Measurements from ENCODE around the gene GREB1L.

The GREB1L gene

DNA sequence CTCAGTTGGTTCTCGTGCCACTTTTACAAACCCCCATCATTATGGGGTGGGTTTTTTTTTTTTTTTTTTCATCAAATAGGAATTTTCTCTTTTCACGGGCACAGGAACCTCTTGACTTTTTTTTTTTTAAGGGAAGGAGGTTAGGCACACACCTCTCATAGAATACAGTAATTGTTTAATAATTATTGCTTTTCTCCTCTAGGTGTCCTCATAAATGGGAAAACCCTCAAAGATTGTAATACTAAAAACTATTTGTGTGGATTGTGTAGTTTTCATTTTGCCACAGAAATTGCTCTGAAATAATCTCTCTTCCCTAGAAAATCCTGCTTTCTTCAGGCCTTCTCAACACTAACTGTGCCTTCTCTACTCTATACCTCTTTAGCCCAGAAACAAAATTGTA, 147.3 kb downstream of the GREB1L start:
- TF ChIP-seq ZFX (IDR thresholded peaks at IDR 0.05): no peak
- TF ChIP-seq, protein P1, sequence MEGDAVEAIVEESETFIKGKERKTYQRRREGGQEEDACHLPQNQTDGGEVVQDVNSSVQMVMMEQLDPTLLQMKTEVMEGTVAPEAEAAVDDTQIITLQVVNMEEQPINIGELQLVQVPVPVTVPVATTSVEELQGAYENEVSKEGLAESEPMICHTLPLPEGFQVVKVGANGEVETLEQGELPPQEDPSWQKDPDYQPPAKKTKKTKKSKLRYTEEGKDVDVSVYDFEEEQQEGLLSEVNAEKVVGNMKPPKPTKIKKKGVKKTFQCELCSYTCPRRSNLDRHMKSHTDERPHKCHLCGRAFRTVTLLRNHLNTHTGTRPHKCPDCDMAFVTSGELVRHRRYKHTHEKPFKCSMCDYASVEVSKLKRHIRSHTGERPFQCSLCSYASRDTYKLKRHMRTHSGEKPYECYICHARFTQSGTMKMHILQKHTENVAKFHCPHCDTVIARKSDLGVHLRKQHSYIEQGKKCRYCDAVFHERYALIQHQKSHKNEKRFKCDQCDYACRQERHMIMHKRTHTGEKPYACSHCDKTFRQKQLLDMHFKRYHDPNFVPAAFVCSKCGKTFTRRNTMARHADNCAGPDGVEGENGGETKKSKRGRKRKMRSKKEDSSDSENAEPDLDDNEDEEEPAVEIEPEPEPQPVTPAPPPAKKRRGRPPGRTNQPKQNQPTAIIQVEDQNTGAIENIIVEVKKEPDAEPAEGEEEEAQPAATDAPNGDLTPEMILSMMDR (conservative IDR thresholded peaks at IDR 0.05): peak; percentile 53

DNA sequence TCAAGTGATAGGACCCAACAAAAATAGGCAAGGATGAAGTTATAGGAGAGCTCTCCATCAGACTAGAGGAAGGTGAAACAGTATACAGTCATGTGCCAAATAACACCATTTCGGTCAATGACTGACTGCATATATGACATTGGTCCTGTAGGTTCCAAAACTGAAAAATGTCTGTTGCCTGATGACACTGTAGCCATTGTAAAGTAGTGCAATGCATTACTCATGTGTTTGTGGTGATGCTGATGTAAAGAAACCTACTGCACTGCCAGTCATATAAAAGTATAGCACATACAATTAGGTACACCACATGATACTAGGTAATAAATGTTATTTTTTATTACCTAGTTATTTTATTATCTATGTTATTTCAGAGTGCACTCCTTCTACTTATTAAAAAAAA, 147.9 kb downstream of the GREB1L start:
- no peak overlapping the region for H3K27ac ChIP-seq
- TF ChIP-seq, protein P1 (conservative IDR thresholded peaks at IDR 0.05): no peak
- TF ChIP-seq ZFX (IDR thresholded peaks at IDR 0.05): no peak

More for the DNA sequence above, 147.3 kb downstream of the GREB1L start:
- no peak overlapping the region for H3K27ac ChIP-seq

DNA sequence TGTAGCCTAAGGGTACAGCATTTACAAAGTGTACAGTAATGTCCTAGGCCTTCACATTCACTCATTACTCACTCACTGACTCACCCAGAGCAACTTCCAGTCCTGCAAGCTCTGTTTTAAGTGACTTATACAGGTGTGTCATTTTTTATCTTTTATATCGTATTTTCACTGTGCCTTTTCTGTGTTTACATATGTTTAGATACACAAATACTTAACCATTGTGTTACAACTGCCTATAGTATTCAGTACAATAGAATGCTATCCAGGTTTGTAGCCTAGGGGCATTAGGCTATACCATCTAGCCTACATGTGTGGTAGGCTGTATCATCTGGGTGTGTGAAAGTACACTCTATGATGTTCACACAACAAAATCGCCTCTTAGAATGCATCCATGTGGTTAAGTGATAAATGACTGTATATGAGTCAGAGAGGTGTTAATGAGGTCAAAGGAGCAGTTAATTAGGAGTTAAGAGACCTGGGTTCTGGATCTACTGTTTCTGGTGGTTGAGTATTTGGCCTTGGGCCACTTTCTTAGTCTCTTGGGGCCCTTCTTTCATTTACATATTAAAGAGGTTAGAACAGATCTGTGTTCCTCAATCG, 149.1 kb downstream of the GREB1L start:
- no peak for TF ChIP-seq ZFX (IDR thresholded peaks at IDR 0.05)
- TF ChIP-seq, protein P1 (conservative IDR thresholded peaks at IDR 0.05): no peak
- no peak overlapping the region for H3K27ac ChIP-seq

DNA sequence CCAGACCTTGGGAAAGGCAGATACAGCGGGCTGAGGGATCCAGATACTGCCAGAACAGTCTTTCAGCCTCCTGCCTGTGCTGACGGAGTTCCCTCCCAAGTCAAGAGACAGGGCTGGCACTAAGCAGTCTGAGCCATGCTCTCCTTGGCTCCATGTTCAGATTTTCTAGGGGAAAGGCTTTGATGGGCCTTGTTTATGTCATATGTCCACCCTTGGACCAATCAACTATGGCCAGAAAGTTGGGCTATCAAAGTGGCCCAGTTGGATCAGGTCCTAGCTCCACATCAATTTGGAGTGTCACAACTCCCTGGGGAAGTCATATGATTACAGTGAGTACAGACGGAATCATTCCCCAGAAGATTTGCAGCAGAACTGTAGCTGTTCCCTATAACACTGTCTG, 152.0 kb downstream of the GREB1L start:
- TF ChIP-seq, protein P1 (conservative IDR thresholded peaks at IDR 0.05): no peak
- no peak for TF ChIP-seq ZFX (IDR thresholded peaks at IDR 0.05)
- no peak overlapping the region for H3K27ac ChIP-seq

DNA sequence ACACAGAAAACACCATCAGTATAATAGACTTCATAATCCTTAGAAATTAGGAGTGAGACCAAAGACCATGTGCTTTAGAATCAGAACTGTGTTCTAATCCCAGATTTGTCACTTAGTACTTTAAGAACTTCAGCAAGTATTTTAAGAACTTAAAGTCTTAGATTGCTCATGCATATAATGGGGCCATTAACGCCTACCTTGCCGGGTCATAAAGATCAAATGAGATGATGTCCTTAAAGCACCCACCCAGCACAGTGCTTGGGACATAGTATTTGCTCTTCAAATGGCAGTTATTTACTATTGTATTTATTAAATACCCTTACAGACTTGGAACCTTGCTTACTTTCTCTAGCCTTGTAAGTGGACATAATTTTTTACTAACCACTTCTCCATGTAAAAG, 156.1 kb downstream of the GREB1L start:
- TF ChIP-seq ZFX (IDR thresholded peaks at IDR 0.05): no peak
- TF ChIP-seq, protein P1 (conservative IDR thresholded peaks at IDR 0.05): no peak
- no peak overlapping the region for H3K27ac ChIP-seq

DNA sequence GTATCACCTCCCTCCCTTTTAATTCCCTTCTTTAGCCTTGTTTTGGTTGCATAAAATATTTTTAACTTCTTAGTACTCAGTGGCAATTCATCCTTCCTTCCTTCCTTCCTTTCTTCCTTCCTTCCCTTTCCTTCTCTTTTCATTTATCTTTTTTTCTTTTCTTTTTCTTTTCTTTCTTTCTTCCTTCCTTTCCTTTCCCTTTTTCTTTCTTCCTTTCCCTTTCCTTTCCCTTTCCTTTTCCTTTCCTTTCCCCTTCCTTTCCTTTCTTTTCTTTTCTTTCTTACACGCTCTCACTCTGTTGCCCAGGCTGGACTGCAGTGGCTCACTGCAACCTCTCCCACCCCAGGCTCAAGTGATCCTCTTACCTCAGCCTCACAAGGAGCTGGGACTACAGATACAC, 160.2 kb downstream of the GREB1L start:
- H3K27ac ChIP-seq: no peak overlapping the region
- TF ChIP-seq ZFX (IDR thresholded peaks at IDR 0.05): no peak
- TF ChIP-seq, protein P1 (conservative IDR thresholded peaks at IDR 0.05): no peak

DNA sequence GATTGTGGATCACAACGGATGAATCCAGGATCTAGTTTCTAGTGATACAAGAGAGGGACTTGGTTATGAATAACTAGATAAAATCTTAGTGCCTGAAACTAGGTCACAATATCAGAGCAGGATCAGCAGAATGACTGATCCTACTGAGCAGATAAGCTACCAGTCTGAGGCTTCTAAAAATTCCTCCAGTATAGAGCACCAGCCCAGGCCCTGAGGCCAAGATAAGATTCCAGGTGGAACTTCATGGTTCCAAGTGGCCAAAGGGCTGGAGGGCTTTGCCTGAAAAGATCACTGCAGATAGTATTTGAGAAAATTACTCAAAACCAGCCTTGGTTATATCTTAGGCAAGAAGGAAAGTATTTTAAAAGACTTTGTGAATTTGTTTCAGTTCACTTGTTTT, 162.4 kb downstream of the GREB1L start:
- no peak overlapping the region for H3K27ac ChIP-seq
- TF ChIP-seq ZFX (IDR thresholded peaks at IDR 0.05): no peak
- TF ChIP-seq, protein P1 (conservative IDR thresholded peaks at IDR 0.05): no peak
